Smooth muscle cell (in vitro differentiated cells): ENCODE results near the gene RUSC1. TPM values are rescaled to one million over a fixed set of nuclear protein-coding genes. Genes with fewer than 3 reads are reported as not detected.
A peak's percentile ranks its signal among the peaks of the same experiment; 100 is the strongest.

ENCODE experiments used
- DNase-seq: peaks from one replicate; lab custom pipeline; 2025; ENCODE audit not compliant: unreplicated experiment; lab: John Stamatoyannopoulos, UW
- H2AFZ ChIP-seq: fragments of 200-600 bp; sonication (generic); 2 replicates; pipeline ENCODE4 v1.6.0; 2016; ENCODE audit warnings: antibody characterized with exemption, low read depth, mild to moderate bottlenecking
- H3F3A ChIP-seq: fragments of 200-600 bp; sonication (generic); 2 replicates; pipeline ENCODE4 v1.6.0; 2017; ENCODE audit warnings: antibody characterized with exemption, low read depth
- H3K27ac ChIP-seq: fragments of 200-600 bp; sonication (generic); 2 replicates; pipeline ENCODE4 v1.5.1; 2016; ENCODE audit warnings: low read depth, mild to moderate bottlenecking
- H3K27me3 ChIP-seq: fragments of 200-600 bp; sonication (generic); 2 replicates; pipeline ENCODE4 v1.6.1; 2016; ENCODE audit warnings: low read depth, mild to moderate bottlenecking
- H3K36me3 ChIP-seq: fragments of 200-600 bp; sonication (generic); 2 replicates; pipeline ENCODE4 v1.5.1; 2016; ENCODE audit warnings: low read depth
- H3K4me1 ChIP-seq: fragments of 200-600 bp; sonication (generic); 2 replicates; pipeline ENCODE4 v1.5.1; 2016; ENCODE audit warnings: low read depth
- H3K4me2 ChIP-seq: fragments of 200-600 bp; sonication (generic); 2 replicates; pipeline ENCODE4 v1.6.0; 2016; ENCODE audit warnings: mild to moderate bottlenecking
- H3K4me3 ChIP-seq: fragments of 200-600 bp; sonication (generic); 2 replicates; pipeline ENCODE4 v1.5.1; 2016; ENCODE audit warnings: mild to moderate bottlenecking
- H3K79me2 ChIP-seq: fragments of 200-600 bp; sonication (generic); 2 replicates; pipeline ENCODE4 v1.6.0; 2016; ENCODE audit warnings: low read depth, mild to moderate bottlenecking
- H3K9ac ChIP-seq: fragments of 200-600 bp; sonication (generic); 2 replicates; pipeline ENCODE4 v1.6.0; 2016; ENCODE audit warnings: low read depth
- H3K9me3 ChIP-seq: fragments of 200-600 bp; sonication (generic); replicated peaks from 2 replicates; pipeline ENCODE4 v1.5.1; 2016; ENCODE audit warnings: low read depth
- H4K20me1 ChIP-seq: fragments of 200-600 bp; sonication (generic); 2 replicates; pipeline ENCODE4 v1.6.0; 2016; ENCODE audit warnings: low read depth
- CTCF ChIP-seq: fragments of 200-600 bp; sonication (generic); IDR thresholded peaks from 2 replicates; pipeline ENCODE4 v1.5.1; 2017; ENCODE audit warnings: borderline replicate concordance, mild to moderate bottlenecking, antibody characterized with exemption; ENCODE audit not compliant: insufficient read depth, poor library complexity, severe bottlenecking
- WGBS: methylation state at CpG from one replicate; pipeline ENCODE4 v1.1.7; 2016; ENCODE audit warnings: low lambda C conversion rate; 5-methylcytosine and 5-hydroxymethylcytosine counted together
- polyA plus RNA-seq: library from polyadenylated mRNA; unstranded; fragments of >200 nt; fragmentation: Nextera tagmentation; extraction: Ambion mirVana; gene quantifications from 2 replicates; pipeline ENCODE4 v1.2.1, GENCODE V29; 2016
- total RNA-seq: library from RNA; depleted of rRNA; stranded (reverse); fragments of >200 nt; gene quantifications from 2 replicates; pipeline ENCODE4 v1.2.3, GENCODE V29; 2014

Gene RUSC1
- total and polyA plus RNA-seq, 2 experiments from 2014 or later, result 28.7 to 33.2 TPM

- DNase-seq, result no peak
- no peaks in the 10 kb centered on the region for H3K9me3 ChIP-seq
- peaks cover 14% of the 10 kb centered on the region for H3K4me1 ChIP-seq
- no peaks in the 10 kb centered on the region for H3K27me3 ChIP-seq
- no peak overlapping the region for H3K9ac ChIP-seq
- TF ChIP-seq CTCF, result no peak
- H3K4me2 ChIP-seq, result no peak overlapping the region
- no peak overlapping the region for H2AFZ ChIP-seq
- no peak overlapping the region for H3K27ac ChIP-seq
- WGBS, result 68% methylated on average over 7 of the region's 7 CpGs
- H3K36me3 ChIP-seq, result no peaks in the 10 kb centered on the region
- H3K4me3 ChIP-seq, result no peak overlapping the region
- peaks cover 23% of the 10 kb centered on the region for H3K79me2 ChIP-seq
- peaks cover 6% of the 10 kb centered on the region for H3F3A ChIP-seq
- peaks cover 5% of the 10 kb centered on the region for H4K20me1 ChIP-seq
Measured at GRCh38 chr1:155305881-155306391, 14.8 kb upstream of the RUSC1 start.

DNA sequence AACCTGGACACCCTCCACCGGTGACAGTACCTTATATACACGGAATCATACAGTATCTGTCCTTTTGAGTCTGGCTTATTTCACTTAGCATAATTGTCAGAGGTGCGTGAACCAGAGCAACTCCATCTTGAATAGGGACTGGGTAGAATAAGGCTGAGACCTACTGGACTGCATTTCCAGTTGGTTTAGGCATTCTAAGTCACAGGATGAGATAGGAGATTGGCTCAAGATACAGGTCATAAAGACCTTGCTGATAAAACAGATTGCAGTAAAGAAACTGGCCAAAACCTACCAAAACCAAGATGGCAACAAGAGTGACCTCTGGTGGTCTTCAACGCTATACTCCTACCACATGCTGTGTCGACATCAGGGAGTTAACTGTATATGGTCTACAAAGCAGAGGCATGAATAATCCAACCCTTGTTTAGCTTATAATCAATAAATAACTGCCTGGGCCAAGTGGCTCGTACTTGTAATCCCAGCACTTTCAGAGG lies 13.4 kb upstream of the RUSC1 start:
- Histone ChIP-seq H3K79me2 (peaks cover 36% of the 10 kb centered on the region), H3F3A (peaks cover 6% of the 10 kb centered on the region), H4K20me1 (peaks cover 11% of the 10 kb centered on the region), H3K27me3 (no peaks in the 10 kb centered on the region), H3K9me3 (no peaks in the 10 kb centered on the region), H2AFZ (no peak overlapping the region), H3K4me2 (no peak overlapping the region), H3K36me3 (no peaks in the 10 kb centered on the region), H3K9ac (no peak overlapping the region), H3K4me1 (peaks cover 16% of the 10 kb centered on the region), H3K4me3 (no peak overlapping the region), H3K27ac (no peak overlapping the region)
- TF ChIP-seq CTCF, result peak; percentile 37
- 72% methylated on average over 6 of the region's 6 CpGs for WGBS
- DNase-seq, result no peak

- Histone ChIP-seq H3K79me2 (peaks cover 37% of the 10 kb centered on the region), H3K4me3 (peak within 1 kb of the TSS; percentile 71), H3K4me2 (peak within 1 kb of the TSS; percentile 97), H3K9me3 (no peaks in the 10 kb centered on the region), H3F3A (peaks cover 6% of the 10 kb centered on the region), H3K9ac (peak within 1 kb of the TSS; percentile 89), H3K27ac (peak within 1 kb of the TSS; percentile 76), H2AFZ (peak within 1 kb of the TSS; percentile 61), H3K36me3 (no peaks in the 10 kb centered on the region), H3K4me1 (peaks cover 16% of the 10 kb centered on the region), H3K27me3 (no peaks in the 10 kb centered on the region), H4K20me1 (peaks cover 16% of the 10 kb centered on the region)
- peak; percentile 84 for DNase-seq
- whole genome bisulfite sequencing, result 1% methylated on average over 51 of the region's 51 CpGs
- TF ChIP-seq CTCF, result no peak
Measured at GRCh38 chr1:155308493-155309422, 11.9 kb upstream of the RUSC1 start, which contains the start of gene FDPS. Gene FDPS (plus strand): TSS chr1:155308866. CDS start chr1:155309790, 924 bp downstream.
